SK-N-SH (cell line): Measurements from ENCODE around the gene KLK15. TPM values are rescaled to one million over a fixed set of nuclear protein-coding genes. Genes with fewer than 3 reads are reported as not detected.
A peak's percentile ranks its signal among the peaks of the same experiment; 100 is the strongest.

Source experiments
- CTCF ChIA-PET: fragments of 300-600, 350-600 bp; formaldehyde crosslinking; extraction: SDS; loops from one replicate; lab custom pipeline; 2021; lab: Yijun Ruan, JAX
- POLR2A ChIA-PET: fragments of 350-600 bp; sonication (Branson Sonifier 250); formaldehyde crosslinking; extraction: SDS; loops from one replicate; lab custom pipeline; 2020; ENCODE audit warnings: antibody characterized with exemption, inconsistent platforms; lab: Yijun Ruan, JAX
- DNase-seq: peaks from one replicate; pipeline ENCODE4 v3.0.0; 2012
- H2AFZ ChIP-seq: fragments of 200-600 bp; sonication (generic); 2 replicates; pipeline ENCODE4 v1.8.1; 2016; ENCODE audit warnings: antibody characterized with exemption, mild to moderate bottlenecking, low read depth
- H3F3A ChIP-seq: fragments of 200-600 bp; sonication (generic); replicated peaks from 2 replicates; pipeline ENCODE3; 2016; ENCODE audit warnings: antibody characterized with exemption, mild to moderate bottlenecking; ENCODE audit not compliant: insufficient read depth
- H3K27ac ChIP-seq, 2 experiments: fragments of 200-500 bp in 1 of 2; fragments of 200-600 bp in 1 of 2; sonication (Bioruptor generic) in 1 of 2; sonication (generic), shearing (Covaris generic) in 1 of 2; 2 replicates each; pipeline versions ENCODE4 v1.5.1 to v1.6.1; 2014 to 2016; ENCODE audit warnings: low read depth in 2 of 2, inconsistent platforms in 1 of 2, low read length in 1 of 2, mild to moderate bottlenecking in 1 of 2, mixed read lengths in 1 of 2
- H3K27me3 ChIP-seq: fragments of 200-600 bp; sonication (generic), shearing (Covaris generic); 2 replicates; pipeline ENCODE4 v1.6.1; 2016; ENCODE audit warnings: mixed run types; ENCODE audit not compliant: insufficient read depth
- H3K36me3 ChIP-seq, 2 experiments: fragments of 200-500 bp in 1 of 2; fragments of 200-600 bp in 1 of 2; sonication (Bioruptor generic) in 1 of 2; sonication (generic) in 1 of 2; replicated peaks in 1 of 2; 2 replicates each; pipeline versions ENCODE3 to v1.5.1; 2014 to 2016; ENCODE audit warnings: low read length in 1 of 2, mild to moderate bottlenecking in 1 of 2; ENCODE audit not compliant: insufficient read depth in 2 of 2, control insufficient read depth in 1 of 2
- H3K4me1 ChIP-seq, 2 experiments: fragments of 200-500 bp in 1 of 2; fragments of 200-600 bp in 1 of 2; sonication (Bioruptor generic) in 1 of 2; sonication (generic), shearing (Covaris generic) in 1 of 2; 2 replicates each; pipeline versions ENCODE4 v1.5.1 to v1.6.1; 2014 to 2016; ENCODE audit warnings: low read depth in 1 of 2, low read length in 1 of 2, mixed run types in 1 of 2; ENCODE audit not compliant: insufficient read depth in 2 of 2, control insufficient read depth in 1 of 2
- H3K4me2 ChIP-seq: fragments of 200-600 bp; sonication (generic), shearing (Covaris generic); 2 replicates; pipeline ENCODE4 v1.6.1; 2017; ENCODE audit warnings: mixed run types
- H3K4me3 ChIP-seq, 2 experiments: fragments of 200-500 bp in 1 of 2; fragments of 200-600 bp in 1 of 2; sonication (Bioruptor generic) in 1 of 2; sonication (generic), shearing (Covaris generic) in 1 of 2; 2 replicates each; pipeline versions ENCODE4 v1.5.1 to v1.8.1; 2014 to 2016; ENCODE audit warnings: low read depth in 2 of 2, inconsistent platforms in 1 of 2, low read length in 1 of 2, mild to moderate bottlenecking in 1 of 2, mixed read lengths in 1 of 2, moderate library complexity in 1 of 2
- H3K79me2 ChIP-seq: fragments of 200-600 bp; sonication (generic); 2 replicates; pipeline ENCODE4 v1.8.1; 2017; ENCODE audit warnings: mild to moderate bottlenecking; ENCODE audit not compliant: insufficient read depth
- H3K9ac ChIP-seq: fragments of 200-600 bp; sonication (generic); 2 replicates; pipeline ENCODE4 v1.6.1; 2017; ENCODE audit warnings: mixed run types
- H3K9me2 ChIP-seq: fragments of 200-600 bp; sonication (generic); 2 replicates; pipeline ENCODE4 v1.6.1; 2017; ENCODE audit warnings: mixed run types
- H3K9me3 ChIP-seq: fragments of 200-600 bp; sonication (generic); 2 replicates; pipeline ENCODE4 v1.6.1; 2017; ENCODE audit warnings: mixed run types, mild to moderate bottlenecking, moderate library complexity
- H4K20me1 ChIP-seq: fragments of 200-600 bp; sonication (generic); 2 replicates; pipeline ENCODE4 v1.6.1; 2017; ENCODE audit warnings: mild to moderate bottlenecking, mixed run types; ENCODE audit not compliant: insufficient read depth
- CHD2 ChIP-seq: fragments of 150-350 bp; IDR thresholded peaks from 2 replicates; pipeline ENCODE4 v1.6.1; 2018; ENCODE audit warnings: low read length; ENCODE audit not compliant: partially characterized antibody
- ELF1 ChIP-seq: IDR thresholded peaks from 2 replicates; pipeline ENCODE4 v1.4.0; 2012
- EP300 ChIP-seq, 2 experiments: IDR thresholded peaks; 2 replicates each; pipeline versions ENCODE4 v1.4.0 to v1.6.1; 2012; ENCODE audit warnings: borderline replicate concordance in 1 of 2, low read depth in 1 of 2, low read length in 1 of 2
- FOSL2 ChIP-seq: IDR thresholded peaks from 2 replicates; pipeline ENCODE4 v1.4.0; 2012; ENCODE audit warnings: low read depth, mild to moderate bottlenecking, moderate library complexity, borderline replicate concordance
- FOXJ3 ChIP-seq: sonication (generic); formaldehyde crosslinking; IDR thresholded peaks from 2 replicates; pipeline ENCODE4 v1.5.1; 2020; ENCODE audit warnings: mild to moderate bottlenecking, missing genetic modification reagents
- FOXM1 ChIP-seq: IDR thresholded peaks from 2 replicates; pipeline ENCODE4 v1.4.0; 2012; ENCODE audit warnings: low read depth, mild to moderate bottlenecking
- GABPA ChIP-seq: IDR thresholded peaks from 2 replicates; pipeline ENCODE4 v1.4.0; 2012; ENCODE audit warnings: low read depth, mild to moderate bottlenecking
- GATA2 ChIP-seq: sonication (generic); formaldehyde crosslinking; IDR thresholded peaks from 2 replicates; pipeline ENCODE4 v1.5.0; 2020; ENCODE audit warnings: mild to moderate bottlenecking, missing genetic modification reagents
- JUND ChIP-seq: IDR thresholded peaks from 2 replicates; pipeline ENCODE4 v1.4.0; 2012
- NFIC ChIP-seq: IDR thresholded peaks from 2 replicates; pipeline ENCODE4 v1.4.0; 2012; ENCODE audit warnings: borderline replicate concordance
- NRF1 ChIP-seq: IDR thresholded peaks from 2 replicates; pipeline ENCODE4 v1.6.1; 2012; ENCODE audit warnings: low read depth, mild to moderate bottlenecking, low read length
- PBX3 ChIP-seq: IDR thresholded peaks from 2 replicates; pipeline ENCODE4; 2012
- RAD21 ChIP-seq: IDR thresholded peaks from 2 replicates; pipeline ENCODE4 v1.6.1; 2012; ENCODE audit warnings: mild to moderate bottlenecking, low read length
- RCOR1 ChIP-seq: fragments of 150-350 bp; IDR thresholded peaks from 2 replicates; pipeline ENCODE4 v1.6.1; 2017; ENCODE audit warnings: antibody characterized with exemption, low read length
- REST ChIP-seq: IDR thresholded peaks from 2 replicates; pipeline ENCODE4 v1.6.1; 2012; ENCODE audit warnings: mild to moderate bottlenecking, low read depth, low read length, moderate library complexity
- RFX5 ChIP-seq: IDR thresholded peaks from 2 replicates; pipeline ENCODE4 v1.6.1; 2012; ENCODE audit warnings: mild to moderate bottlenecking, improper control_type of control experiment, low read length
- RXRA ChIP-seq: IDR thresholded peaks from 2 replicates; pipeline ENCODE4 v1.4.0; 2012; ENCODE audit warnings: low read depth, mild to moderate bottlenecking, borderline replicate concordance
- SIN3A ChIP-seq: IDR thresholded peaks from 2 replicates; pipeline ENCODE4 v1.6.1; 2012; ENCODE audit warnings: low read depth, mild to moderate bottlenecking, low read length, moderate library complexity, borderline replicate concordance
- SMC3 ChIP-seq: IDR thresholded peaks from 2 replicates; pipeline ENCODE4 v1.6.1; 2012; ENCODE audit warnings: low read depth, low read length, improper control_type of control experiment
- TAF1 ChIP-seq: IDR thresholded peaks from 2 replicates; pipeline ENCODE4 v1.6.1; 2012; ENCODE audit warnings: low read depth, mild to moderate bottlenecking, low read length, moderate library complexity, borderline replicate concordance
- TCF12 ChIP-seq: IDR thresholded peaks from 2 replicates; pipeline ENCODE4 v1.4.0; 2012
- TEAD4 ChIP-seq: IDR thresholded peaks from 2 replicates; pipeline ENCODE4 v1.4.0; 2012; ENCODE audit warnings: mild to moderate bottlenecking, borderline replicate concordance; ENCODE audit not compliant: insufficient read depth
- USF1 ChIP-seq: IDR thresholded peaks from 2 replicates; pipeline ENCODE4 v1.4.0; 2012; ENCODE audit warnings: low read depth, borderline replicate concordance
- YY1 ChIP-seq: IDR thresholded peaks from 2 replicates; pipeline ENCODE4 v1.4.0; 2012; ENCODE audit warnings: low read depth, mild to moderate bottlenecking
- ZBTB33 ChIP-seq: IDR thresholded peaks from 2 replicates; pipeline ENCODE4 v1.4.0; 2012; ENCODE audit warnings: low read depth, borderline replicate concordance
- WGBS: methylation state at CpG from one replicate; pipeline ENCODE4 v1.1.6; 2017; ENCODE audit warnings: low lambda C conversion rate; 5-methylcytosine and 5-hydroxymethylcytosine counted together
- polyA plus RNA-seq, 3 experiments: library from polyadenylated mRNA; depleted of rRNA; stranded (reverse); fragments of >200 nt; gene quantifications; 2 replicates each; pipeline ENCODE4 v1.2.3, GENCODE V29; 2012

KLK15 gene
- polyA plus RNA-seq, 1 of the 3 experiments (the other 2 are of a cell fraction) = not detected

- no peak for TF ChIP-seq RXRA
- no peak for TF ChIP-seq TCF12
- no peak for TF ChIP-seq NRF1
- no peak for TF ChIP-seq FOXM1
- TF ChIP-seq GABPA = no peak
These were observed 24.5 kb downstream of the KLK15 start (continued) for GRCh38 chr19:50808856-50809255.

GRCh38 chr19:50804420-50805272, 28.7 kb downstream of the KLK15 start:
- Histone ChIP-seq H3K4me2 (peak overlapping the region; percentile 79), H3K9ac (peak overlapping the region; percentile 98), H3K36me3 (peaks cover 13 to 14% of the 10 kb centered on the region in 2 experiments), H3K4me3 (peak overlapping the region; percentile 83 to 100), H3K27me3 (no peaks in the 10 kb centered on the region), H3K79me2 (peaks cover 46% of the 10 kb centered on the region), H3K9me3 (no peaks in the 10 kb centered on the region), H3K9me2 (no peaks in the 10 kb centered on the region), H3K27ac (peak overlapping the region; percentile 98 to 99), H3F3A (no peaks in the 10 kb centered on the region), H4K20me1 (peaks cover 33% of the 10 kb centered on the region), H3K4me1 (peaks cover 7 to 12% of the 10 kb centered on the region in 2 experiments; a peak in 2 of 4 replicates), H2AFZ (peak overlapping the region; percentile 76)
- 2% methylated on average over 54 of the region's 62 CpGs for WGBS
- CTCF ChIA-PET = interaction anchor here (1.3 to 2.6 kb wide), 3 partner anchors 17 to 117 kb away, joined by 4 to 9 read pairs (median 5); no protein-coding TSS in a partner anchor
- peak; percentile 98 for DNase-seq
- POLR2A ChIA-PET = interaction anchor here (0.7 to 2.2 kb wide), 10 partner anchors 9 to 111 kb away, joined by 3 to 8 read pairs (median 4); no protein-coding TSS in a partner anchor
- TF ChIP-seq RCOR1 = 0 out of 2 replicates have a peak, but pooled peaks have one; percentile 36
- no peak for TF ChIP-seq JUND
- no peak for TF ChIP-seq SMC3
- no peak for TF ChIP-seq ELF1
- no peak for TF ChIP-seq EP300 (IDR thresholded peaks at IDR 0.05; ENCODE audit: borderline replicate concordance in 1 of 2, low read depth in 1 of 2, low read length in 1 of 2)
- no peak for TF ChIP-seq NFIC
- TF ChIP-seq RAD21 = no peak
- no peak for TF ChIP-seq FOXJ3 (CRISPR knock-in tag)
- TF ChIP-seq REST = peak; percentile 54; the same call in 1 of the 2 replicates
- no peak for TF ChIP-seq RFX5
- no peak for TF ChIP-seq TCF12
- peak; percentile 98 for TF ChIP-seq PBX3
- TF ChIP-seq TAF1 = peak; percentile 86
- TF ChIP-seq GATA2 = no peak
- TF ChIP-seq SIN3A = peak; percentile 87
- TF ChIP-seq YY1 = peak; percentile 86
- TF ChIP-seq FOSL2 = no peak
- no peak for TF ChIP-seq TEAD4
- peak; percentile 91 for TF ChIP-seq USF1
- TF ChIP-seq CHD2 = peak; percentile 95
- no peak for TF ChIP-seq ZBTB33
- TF ChIP-seq NRF1 = no peak
